ENCODE data around the gene NR4A1. TPM values are rescaled to one million over a fixed set of nuclear protein-coding genes. Genes with fewer than 3 reads are reported as not detected.

The NR4A1 gene
- total RNA-seq, 1 donor from 2014 or later = 0.79 TPM

GRCh38 chr12:52084491-52085231 is 33.4 kb downstream of the NR4A1 start:
- no peaks in the 10 kb centered on the region for H3K36me3 ChIP-seq (ENCODE audit: control insufficient read depth, insufficient read depth, low read length)
- TF ChIP-seq CTCF (IDR thresholded peaks at IDR 0.05; ENCODE audit: insufficient read depth, low read length, severe bottlenecking) = no peak
- H3K4me3 ChIP-seq (ENCODE audit: low read depth, low read length) = no peak overlapping the region
- DNase-seq (ENCODE audit: low read depth) = no peak
- H3K27me3 ChIP-seq (ENCODE audit: control insufficient read depth, insufficient read depth, low read length) = peaks cover 13% of the 10 kb centered on the region
- no peak for FAIRE-seq

- no peak overlapping the region for H3K4me3 ChIP-seq (ENCODE audit: low read depth, low read length)
- no peak for TF ChIP-seq CTCF (IDR thresholded peaks at IDR 0.05; ENCODE audit: insufficient read depth, low read length, severe bottlenecking)
- H3K36me3 ChIP-seq (ENCODE audit: control insufficient read depth, insufficient read depth, low read length) = no peaks in the 10 kb centered on the region
- FAIRE-seq (no peak), DNase-seq (ENCODE audit: low read depth) (no peak)
- H3K27me3 ChIP-seq (ENCODE audit: control insufficient read depth, insufficient read depth, low read length) = peaks cover 16% of the 10 kb centered on the region
Measured at GRCh38 chr12:52085682-52086180, 34.5 kb downstream of the NR4A1 start.

- H3K27me3 ChIP-seq (ENCODE audit: control insufficient read depth, insufficient read depth, low read length) = peaks cover 19% of the 10 kb centered on the region
- H3K4me3 ChIP-seq (ENCODE audit: low read depth, low read length) = no peak overlapping the region
- no peak for TF ChIP-seq CTCF (IDR thresholded peaks at IDR 0.05; ENCODE audit: insufficient read depth, low read length, severe bottlenecking)
- H3K36me3 ChIP-seq (ENCODE audit: control insufficient read depth, insufficient read depth, low read length) = no peaks in the 10 kb centered on the region
- FAIRE-seq (no peak), DNase-seq (ENCODE audit: low read depth) (no peak)
Measured at GRCh38 chr12:52086366-52086765, 35.1 kb downstream of the NR4A1 start.

- FAIRE-seq = no peak
- H3K27me3 ChIP-seq (ENCODE audit: control insufficient read depth, insufficient read depth, low read length) = peaks cover 19% of the 10 kb centered on the region
- H3K36me3 ChIP-seq (ENCODE audit: control insufficient read depth, insufficient read depth, low read length) = no peaks in the 10 kb centered on the region
- TF ChIP-seq CTCF (IDR thresholded peaks at IDR 0.05; ENCODE audit: insufficient read depth, low read length, severe bottlenecking) = no peak
- H3K4me3 ChIP-seq (ENCODE audit: low read depth, low read length) = no peak overlapping the region
- no peak for DNase-seq (ENCODE audit: low read depth)
Measured at GRCh38 chr12:52086944-52087835, 35.9 kb downstream of the NR4A1 start.

- Histone ChIP-seq H3K4me3 (ENCODE audit: low read depth, low read length) (no peak overlapping the region), H3K27me3 (ENCODE audit: control insufficient read depth, insufficient read depth, low read length) (peaks cover 19% of the 10 kb centered on the region), H3K36me3 (ENCODE audit: control insufficient read depth, insufficient read depth, low read length) (no peaks in the 10 kb centered on the region)
- FAIRE-seq (peak; percentile 7), DNase-seq (ENCODE audit: low read depth) (no peak)
- TF ChIP-seq CTCF (IDR thresholded peaks at IDR 0.05; ENCODE audit: insufficient read depth, low read length, severe bottlenecking) = no peak
Measured at GRCh38 chr12:52087961-52088820, 36.9 kb downstream of the NR4A1 start.
